Ovary (tissue), 3 donors: ENCODE data around the gene CDCP2.

ENCODE experiments used
- CTCF ChIP-seq, 3 donors: fragments of 450-650 bp in 2 of 3; fragments of 200-600 bp in 1 of 3; IDR thresholded peaks; one replicate each; pipeline versions ENCODE4 v1.5.1 to v1.8.0; 2016 to 2022; ENCODE audit warnings: antibody characterized with exemption in 3 of 3, mild to moderate bottlenecking in 1 of 3
- EP300 ChIP-seq: sonication (generic); formaldehyde crosslinking; IDR thresholded peaks from one replicate; pipeline ENCODE4 v1.6.1; 2017; ENCODE audit warnings: antibody characterized with exemption
- donor health status: DM: no; HTN: no; CAD: no.

DNA sequence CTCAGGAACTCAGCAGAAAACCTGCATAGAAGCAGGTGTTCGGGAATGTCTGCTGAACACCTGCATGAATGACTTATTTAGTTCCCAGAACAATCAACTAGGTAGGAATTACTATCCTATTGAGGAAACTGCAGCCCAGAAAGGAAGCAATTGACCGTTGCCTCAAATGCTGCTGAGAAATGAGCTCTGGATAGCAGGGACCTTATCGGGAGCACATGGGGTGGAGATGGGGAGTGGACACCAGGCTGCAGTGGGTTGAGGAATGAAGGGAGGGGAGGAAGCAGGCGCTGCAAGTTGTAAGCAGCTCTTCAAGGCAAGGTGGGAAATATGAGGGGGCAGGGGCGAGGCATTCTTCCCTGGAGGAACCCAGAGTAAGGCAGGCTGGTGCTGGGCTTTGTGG, 10.8 kb upstream of the CDCP2 start:
- no peak for TF ChIP-seq CTCF (IDR thresholded peaks at IDR 0.05)
- TF ChIP-seq EP300, result no peak
